ENCODE results near the gene ANTXR1.

The ANTXR1 gene

DNA sequence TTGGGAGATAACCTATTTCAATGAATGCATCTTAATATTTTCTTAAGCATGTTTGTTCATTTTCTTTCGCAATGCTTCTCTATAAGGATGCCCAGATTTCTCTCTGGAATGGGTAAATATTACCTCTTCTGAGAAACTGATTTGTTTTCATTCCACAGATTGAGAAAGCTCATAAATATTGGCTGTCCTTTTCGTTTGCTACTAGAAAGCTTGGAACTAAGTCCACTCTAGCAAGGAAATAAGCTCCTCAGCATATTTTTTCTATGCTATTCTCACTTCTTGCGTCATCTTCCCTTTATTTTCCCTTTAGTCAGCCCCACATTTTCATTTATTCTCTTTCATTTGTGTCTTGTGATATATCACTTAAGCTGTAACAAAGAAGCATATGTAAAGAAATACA lies 76.3 kb downstream of the ANTXR1 start:
- Histone ChIP-seq H3K4me2 (ENCODE audit: low read depth, low read length, poor library complexity, severe bottlenecking) (no peak overlapping the region), H3F3A (ENCODE audit: low read depth) (no peaks in the 10 kb centered on the region), H3K4me3 (ENCODE audit: low read length, poor library complexity, severe bottlenecking) (no peak overlapping the region), H4K20me1 (ENCODE audit: insufficient read depth, low read length, poor library complexity, severe bottlenecking) (no peaks in the 10 kb centered on the region), H3K9me2 (replicated peaks; ENCODE audit: low read depth, low read length) (no peaks in the 10 kb centered on the region), H3K9ac (ENCODE audit: low read depth, low read length, poor library complexity, severe bottlenecking) (no peak overlapping the region), H2AFZ (ENCODE audit: low read length) (no peak overlapping the region), H3K9me3 (ENCODE audit: insufficient read depth, low read depth, low read length) (no peaks in the 10 kb centered on the region), H3K27me3 (ENCODE audit: insufficient read depth, low read length, poor library complexity, severe bottlenecking) (no peaks in the 10 kb centered on the region), H3K36me3 (ENCODE audit: insufficient read depth, low read length) (no peaks in the 10 kb centered on the region; the same call in 1 of the 2 replicates), H3K4me1 (ENCODE audit: insufficient read depth, low read length, poor library complexity, severe bottlenecking) (no peaks in the 10 kb centered on the region), H3K79me2 (ENCODE audit: insufficient read depth, low read length) (no peaks in the 10 kb centered on the region)
- TF ChIP-seq CTCF (conservative IDR thresholded peaks at IDR 0.05; ENCODE audit: low read length): no peak
- no peak for TF ChIP-seq EZH2phosphoT487 (IDR thresholded peaks at IDR 0.05; ENCODE audit: borderline replicate concordance)

GRCh38 chr2:69089998-69090397 lies 77.0 kb downstream of the ANTXR1 start:
- Histone ChIP-seq H3K79me2 (ENCODE audit: insufficient read depth, low read length) (no peaks in the 10 kb centered on the region), H3K4me1 (ENCODE audit: insufficient read depth, low read length, poor library complexity, severe bottlenecking) (no peaks in the 10 kb centered on the region)

DNA sequence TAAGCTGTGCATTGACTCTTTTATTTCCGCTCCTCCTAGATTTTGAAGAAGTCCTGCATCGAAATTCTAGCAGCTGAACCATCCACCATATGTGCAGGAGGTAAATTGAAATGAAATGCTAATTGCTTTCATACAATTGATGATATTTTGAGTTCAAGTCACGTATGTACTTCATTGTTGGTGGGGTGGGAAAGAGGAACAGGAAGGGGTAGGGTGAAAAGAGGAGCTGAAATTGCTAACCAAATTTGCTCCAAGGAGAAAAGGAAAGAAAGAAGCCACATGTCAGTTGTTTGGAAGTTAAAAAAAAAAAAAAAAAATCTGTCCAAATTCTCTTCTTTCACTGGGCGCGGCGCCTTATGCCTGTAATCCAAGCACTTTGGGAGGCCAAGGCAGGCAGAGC lies 77.8 kb downstream of the ANTXR1 start:
- H2AFZ ChIP-seq (ENCODE audit: low read length): no peak overlapping the region
- no peaks in the 10 kb centered on the region; the same call in 1 of the 2 replicates for H3K36me3 ChIP-seq (ENCODE audit: insufficient read depth, low read length)
- H3K9ac ChIP-seq (ENCODE audit: low read depth, low read length, poor library complexity, severe bottlenecking): no peak overlapping the region
- no peaks in the 10 kb centered on the region for H4K20me1 ChIP-seq (ENCODE audit: insufficient read depth, low read length, poor library complexity, severe bottlenecking)
- H3K4me1 ChIP-seq (ENCODE audit: insufficient read depth, low read length, poor library complexity, severe bottlenecking): no peaks in the 10 kb centered on the region
- H3F3A ChIP-seq (ENCODE audit: low read depth): no peaks in the 10 kb centered on the region
- no peaks in the 10 kb centered on the region for H3K27me3 ChIP-seq (ENCODE audit: insufficient read depth, low read length, poor library complexity, severe bottlenecking)
- H3K9me2 ChIP-seq (replicated peaks; ENCODE audit: low read depth, low read length): no peaks in the 10 kb centered on the region
- TF ChIP-seq CTCF (conservative IDR thresholded peaks at IDR 0.05; ENCODE audit: low read length) (no peak), EZH2phosphoT487 (IDR thresholded peaks at IDR 0.05; ENCODE audit: borderline replicate concordance) (no peak)
- no peak overlapping the region for H3K4me2 ChIP-seq (ENCODE audit: low read depth, low read length, poor library complexity, severe bottlenecking)
- no peak overlapping the region for H3K4me3 ChIP-seq (ENCODE audit: low read length, poor library complexity, severe bottlenecking)
- no peaks in the 10 kb centered on the region for H3K9me3 ChIP-seq (ENCODE audit: insufficient read depth, low read depth, low read length)
- no peaks in the 10 kb centered on the region for H3K79me2 ChIP-seq (ENCODE audit: insufficient read depth, low read length)

More at GRCh38 chr2:69089998-69090397, 77.0 kb downstream of the ANTXR1 start:
- Histone ChIP-seq H3K9ac (ENCODE audit: low read depth, low read length, poor library complexity, severe bottlenecking) (no peak overlapping the region), H2AFZ (ENCODE audit: low read length) (no peak overlapping the region), H3K9me2 (replicated peaks; ENCODE audit: low read depth, low read length) (no peaks in the 10 kb centered on the region), H3K4me3 (ENCODE audit: low read length, poor library complexity, severe bottlenecking) (no peak overlapping the region), H3K36me3 (ENCODE audit: insufficient read depth, low read length) (no peaks in the 10 kb centered on the region; the same call in 1 of the 2 replicates), H3K9me3 (ENCODE audit: insufficient read depth, low read depth, low read length) (no peaks in the 10 kb centered on the region), H3K4me2 (ENCODE audit: low read depth, low read length, poor library complexity, severe bottlenecking) (no peak overlapping the region), H3K27me3 (ENCODE audit: insufficient read depth, low read length, poor library complexity, severe bottlenecking) (no peaks in the 10 kb centered on the region), H3F3A (ENCODE audit: low read depth) (no peaks in the 10 kb centered on the region), H4K20me1 (ENCODE audit: insufficient read depth, low read length, poor library complexity, severe bottlenecking) (no peaks in the 10 kb centered on the region)
- TF ChIP-seq CTCF (conservative IDR thresholded peaks at IDR 0.05; ENCODE audit: low read length): no peak
- TF ChIP-seq EZH2phosphoT487 (IDR thresholded peaks at IDR 0.05; ENCODE audit: borderline replicate concordance): no peak
